HG03520 (cell line): ENCODE data around the gene SPAG4.

Experiments
- ATAC-seq: cut with Tn5 transposase; IDR thresholded peaks from one replicate; pipeline ENCODE4 v1.9.1; 2021; ENCODE audit warnings: mild to moderate bottlenecking, moderate library complexity; ENCODE audit not compliant: unreplicated experiment

The SPAG4 gene

DNA sequence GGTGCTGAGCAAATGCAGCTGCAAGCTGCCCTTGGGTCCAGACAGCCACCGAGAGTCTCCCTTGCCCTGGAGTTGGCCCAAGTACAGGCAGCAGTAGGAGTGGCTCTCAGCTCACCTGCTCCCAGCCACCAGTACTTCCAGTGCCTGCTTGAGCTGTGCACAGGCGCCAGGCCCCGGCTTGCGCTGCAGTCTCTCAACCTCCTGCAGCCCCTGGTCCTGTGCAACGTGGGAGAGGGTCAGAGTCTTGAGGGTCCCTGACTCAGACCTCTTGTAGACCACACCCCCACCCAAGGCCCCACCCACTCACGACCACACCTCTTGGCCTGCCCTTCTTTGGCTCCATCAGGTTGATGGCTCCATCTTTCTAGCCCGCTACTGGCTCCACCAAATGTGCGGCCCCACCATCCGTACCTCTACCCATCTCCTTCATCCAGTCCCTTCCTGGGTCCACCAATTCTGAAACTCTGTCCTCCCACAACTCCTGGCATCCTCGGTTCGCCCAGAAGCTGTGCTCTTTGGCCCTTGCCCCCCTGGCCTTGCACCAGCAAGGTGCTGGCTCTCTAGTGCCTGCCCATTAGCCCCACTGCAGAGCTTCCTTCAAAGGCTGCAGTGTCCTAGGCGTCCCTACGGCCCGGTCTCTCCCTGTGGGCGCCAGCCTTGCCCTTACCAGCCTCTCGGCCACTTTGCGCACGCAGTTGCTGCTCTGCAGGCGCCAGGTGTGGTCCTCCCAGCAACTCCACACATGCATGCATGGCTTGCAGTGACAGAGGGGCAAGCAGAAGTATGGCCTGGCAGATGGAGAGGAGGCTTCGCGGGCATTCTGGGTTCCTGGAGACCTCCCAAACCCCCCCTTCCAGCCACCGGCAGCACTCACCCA, 16.5 kb upstream of the SPAG4 start:
- no peak for ATAC-seq

DNA sequence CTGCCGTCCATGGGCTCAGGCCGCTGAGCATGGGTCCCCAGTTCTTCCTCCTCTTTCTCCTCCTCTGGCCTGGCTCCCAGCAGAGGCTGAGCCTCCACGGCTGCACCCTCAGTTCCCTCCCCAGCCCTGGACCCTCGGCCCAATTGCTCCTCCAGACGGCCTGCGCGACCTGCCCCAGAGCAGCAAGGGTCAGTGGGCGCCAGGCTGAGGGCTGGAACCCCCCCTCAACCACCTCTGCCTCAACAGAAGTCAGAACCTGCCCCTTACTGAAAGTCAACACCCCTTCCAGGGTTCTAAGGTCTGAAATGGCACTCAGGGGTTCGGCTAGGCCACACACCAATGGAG, 15.9 kb upstream of the SPAG4 start:
- no peak for ATAC-seq

DNA sequence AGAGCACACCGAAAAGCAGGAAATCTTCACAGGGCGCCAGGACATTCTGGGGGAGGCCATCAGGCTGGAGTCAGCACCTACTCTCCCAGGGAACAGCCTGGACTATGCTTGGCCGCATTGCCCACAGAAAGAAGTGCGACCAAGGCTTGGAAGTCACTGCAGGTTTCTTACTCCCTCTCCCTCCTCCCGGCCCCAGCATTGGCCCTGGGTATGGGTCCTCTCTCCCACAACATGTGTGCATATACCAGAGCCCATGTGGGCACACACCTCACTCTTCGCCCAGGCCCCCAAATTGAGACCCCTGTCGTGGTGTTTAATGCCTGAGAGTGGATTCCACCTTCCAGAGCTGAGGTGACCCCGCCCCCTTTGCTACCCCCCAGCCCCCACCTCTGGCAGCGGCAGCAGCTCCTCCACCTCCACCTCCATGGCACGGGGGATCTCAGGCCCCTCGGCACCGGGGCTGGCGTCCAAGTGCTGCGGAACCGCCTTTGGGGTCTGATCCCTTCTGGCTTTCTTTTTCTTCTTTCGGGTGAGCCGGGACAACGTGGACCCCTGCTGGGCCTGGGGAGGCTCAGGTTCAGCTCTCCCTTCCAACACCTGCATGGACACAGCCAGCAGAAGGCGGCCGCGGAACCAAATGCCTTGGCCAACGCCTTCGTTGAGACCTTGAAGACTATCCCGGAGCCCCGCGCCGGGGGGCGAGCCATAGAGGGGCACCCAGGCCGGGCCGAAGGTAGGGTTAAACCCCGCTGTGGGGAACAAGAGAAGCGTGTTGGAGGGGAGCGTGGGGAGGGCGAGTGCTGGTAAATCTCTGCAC, 15.2 kb upstream of the SPAG4 start:
- no peak for ATAC-seq

DNA sequence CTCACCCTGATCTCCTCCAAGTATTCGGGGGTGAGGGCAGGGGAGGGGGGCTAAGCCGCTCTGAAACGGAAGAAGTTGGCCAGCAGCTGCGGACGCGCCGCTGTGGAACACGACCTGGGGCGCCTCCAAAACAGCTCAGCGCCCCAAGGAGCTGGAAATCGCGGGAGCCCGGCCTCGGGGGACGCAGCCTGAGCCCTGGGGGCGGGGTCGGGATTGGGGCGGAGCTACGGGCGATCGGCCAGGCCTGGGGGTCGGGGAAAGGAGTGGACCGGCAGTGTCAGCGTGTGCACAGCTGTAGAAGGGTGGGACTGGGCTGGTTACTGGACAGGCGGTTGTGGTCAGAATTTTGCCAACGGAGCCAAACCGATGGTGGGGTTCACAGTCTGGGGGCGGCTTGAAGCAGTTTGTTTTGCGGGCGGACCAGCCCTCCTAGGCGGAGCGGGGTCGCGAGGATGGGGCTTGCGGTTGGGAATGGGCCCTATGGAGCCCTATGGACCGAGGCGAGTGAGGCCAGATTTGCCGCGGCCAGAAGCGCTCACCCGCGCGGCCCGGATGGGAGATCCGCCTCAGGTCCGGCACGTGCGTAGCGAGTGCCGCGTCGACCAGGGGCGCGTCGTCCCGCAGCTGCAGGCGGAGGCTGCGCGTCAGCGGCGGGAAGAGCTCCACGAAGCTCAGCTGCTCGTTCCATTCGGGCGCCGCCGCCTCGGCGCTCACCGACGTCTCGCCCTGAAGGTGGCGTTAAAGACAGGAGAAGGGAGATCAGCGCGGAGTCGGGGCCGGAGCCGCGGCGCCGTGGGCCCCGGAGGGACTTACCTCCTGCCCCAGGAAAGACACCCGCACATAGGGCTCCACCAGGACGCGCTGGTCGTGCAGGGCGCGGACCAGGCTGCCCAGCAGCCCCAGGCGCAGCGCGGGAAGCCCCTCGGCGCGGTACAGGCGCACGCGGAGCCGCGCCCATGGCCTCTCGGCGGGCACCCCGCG, 14.3 kb upstream of the SPAG4 start:
- no peak for ATAC-seq

DNA sequence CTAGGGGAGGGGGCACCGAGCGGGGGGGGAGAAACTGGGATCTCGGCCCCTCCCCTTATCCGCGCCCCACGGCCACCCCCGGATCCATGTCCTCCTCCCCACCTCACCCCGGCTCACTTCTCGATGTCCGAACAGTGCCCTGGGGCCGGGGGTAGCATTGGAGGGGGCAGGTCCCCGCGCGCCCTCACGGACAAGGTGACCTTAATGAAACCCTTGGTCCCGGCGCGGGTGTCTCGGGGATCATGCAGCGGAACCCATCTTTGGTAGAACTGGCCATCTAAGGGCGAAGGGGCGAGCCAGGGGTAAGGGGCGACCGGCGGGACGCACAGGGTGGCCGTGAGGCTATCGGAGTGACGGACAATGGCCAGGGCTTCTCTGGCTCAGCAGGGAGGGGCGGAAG, 13.6 kb upstream of the SPAG4 start:
- ATAC-seq = no peak

DNA sequence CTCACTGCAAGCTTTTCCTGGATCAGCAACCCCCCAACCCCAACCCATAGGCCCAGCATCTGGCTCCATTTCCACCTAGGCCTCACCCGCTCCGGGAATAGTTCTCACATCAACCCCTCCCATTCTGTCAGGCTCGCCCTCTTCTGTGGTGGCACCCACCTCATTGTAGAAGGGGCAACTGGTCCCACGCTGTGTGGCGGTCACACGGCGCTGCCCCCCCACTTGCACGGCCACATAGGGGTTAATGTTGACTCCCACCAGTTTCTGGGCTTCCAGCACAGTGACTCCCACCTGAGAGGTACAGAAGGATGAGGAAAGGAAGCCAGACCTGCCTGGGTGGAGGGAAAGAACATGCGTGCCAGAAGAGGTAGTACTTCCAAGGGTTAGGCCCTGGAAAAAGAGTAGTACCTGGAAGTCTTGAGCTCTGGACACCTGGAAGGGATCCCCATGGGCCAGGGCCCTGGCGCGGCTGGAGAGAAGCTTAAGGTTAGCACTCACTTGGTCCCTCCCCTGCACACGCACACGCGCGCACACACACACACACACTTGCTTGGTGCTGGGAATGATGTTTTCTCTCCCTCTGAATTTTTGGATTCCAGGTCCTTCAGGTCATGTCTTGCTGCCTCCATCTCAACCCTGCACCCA, 12.7 kb upstream of the SPAG4 start:
- no peak for ATAC-seq

DNA sequence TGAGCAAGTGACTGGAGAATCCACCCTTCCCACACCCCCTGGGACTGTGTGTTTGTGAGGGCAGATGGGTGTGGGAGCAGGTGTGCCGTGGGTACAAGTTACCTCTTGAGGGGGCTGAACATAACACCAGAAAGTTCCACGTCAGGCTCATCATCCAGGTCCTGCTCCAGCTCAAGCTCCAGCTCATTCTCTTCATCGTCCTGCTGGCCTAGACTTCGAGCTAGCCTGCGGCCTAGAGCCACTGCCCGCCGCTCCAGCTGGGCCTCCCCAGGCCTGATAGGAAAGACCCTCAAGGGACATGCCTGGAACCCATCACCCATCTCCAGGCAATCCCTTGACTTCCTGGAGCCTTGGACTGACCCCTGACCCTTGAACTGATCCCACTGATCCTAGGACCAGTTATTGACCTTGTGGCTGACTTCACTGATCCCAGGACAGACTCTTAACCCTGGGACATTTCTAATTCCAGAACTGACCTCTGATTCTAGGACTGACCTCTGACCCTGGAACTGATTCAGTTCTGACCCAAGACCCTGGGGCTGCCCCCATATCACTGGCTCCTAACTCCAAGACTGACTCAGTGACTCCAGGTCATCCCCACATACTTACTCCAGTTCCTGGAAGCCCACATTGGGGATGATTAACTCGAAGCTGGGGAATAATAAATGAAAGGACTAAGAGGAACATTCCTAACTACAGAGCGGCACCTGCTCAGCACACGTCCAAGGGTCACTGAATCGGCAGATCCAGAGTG, 11.8 kb upstream of the SPAG4 start:
- ATAC-seq = no peak

DNA sequence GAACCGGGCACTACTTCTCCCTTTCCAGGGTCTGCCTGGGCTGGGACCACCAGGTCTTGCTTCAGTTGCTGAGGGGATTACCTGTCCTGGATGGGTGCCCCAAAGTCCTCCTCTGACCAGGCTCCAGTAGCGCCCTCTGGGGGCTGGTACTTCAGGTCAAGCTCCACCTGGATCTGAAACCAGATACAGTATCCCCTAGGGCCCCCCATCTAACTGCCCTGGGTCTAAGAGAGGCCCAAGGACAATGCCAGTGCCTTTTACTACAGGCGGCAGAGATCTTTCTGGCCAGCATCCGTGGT, 11.2 kb upstream of the SPAG4 start:
- ATAC-seq = no peak

DNA sequence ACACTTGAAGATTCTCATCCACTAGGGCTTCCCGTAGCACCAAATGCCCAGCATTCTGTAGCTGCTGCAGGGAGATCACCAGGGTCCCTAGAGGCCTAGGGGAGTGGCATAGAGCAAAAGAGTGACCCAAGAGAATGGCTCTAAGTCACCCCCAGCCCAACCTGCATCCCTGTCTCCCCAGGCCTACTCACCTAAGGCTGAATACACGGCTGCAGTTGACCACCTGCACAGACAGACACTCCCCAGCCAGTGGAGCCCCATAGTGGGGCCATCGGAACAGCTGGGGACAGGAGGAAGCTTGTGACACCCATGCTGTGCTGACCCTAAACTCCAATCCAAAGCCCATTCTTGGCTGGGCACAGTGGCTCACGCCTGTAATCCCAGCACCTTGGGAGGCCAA, 9.5 kb upstream of the SPAG4 start:
- no peak for ATAC-seq

DNA sequence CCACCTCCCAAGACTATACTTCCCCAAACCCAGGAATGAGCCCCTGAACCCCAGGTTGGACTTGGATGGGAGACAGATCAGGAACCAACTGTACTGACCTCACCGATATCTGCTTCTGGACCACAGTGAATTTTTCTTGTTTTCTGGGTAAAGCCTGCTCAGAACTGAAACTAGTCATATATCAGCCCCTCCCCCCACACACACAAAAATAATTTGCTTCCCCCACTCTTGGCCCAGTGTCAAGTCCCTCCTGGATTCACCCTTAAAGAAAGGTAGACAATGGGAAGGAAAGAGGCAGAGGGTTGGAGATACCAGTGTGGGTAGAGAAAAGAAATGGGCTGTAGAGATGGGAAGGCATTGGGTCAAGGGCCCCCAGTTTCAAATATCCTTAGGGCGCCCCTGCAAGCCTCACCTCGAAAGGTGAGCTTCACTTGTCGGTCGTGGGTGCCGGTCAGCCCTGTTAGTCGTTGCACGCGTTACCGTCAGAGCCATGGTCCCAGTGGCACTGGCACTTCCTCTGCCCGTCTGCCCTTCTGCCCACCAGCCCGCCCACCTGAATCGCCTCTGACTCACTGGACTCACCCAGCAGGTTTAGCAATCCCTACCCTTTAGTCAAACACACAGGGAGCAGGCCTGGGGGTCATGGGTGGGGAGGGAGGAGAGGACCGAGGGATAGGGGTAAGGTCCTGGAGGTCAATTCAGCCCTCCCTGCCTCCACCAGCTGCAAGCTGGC, 8.5 kb upstream of the SPAG4 start:
- no peak for ATAC-seq

DNA sequence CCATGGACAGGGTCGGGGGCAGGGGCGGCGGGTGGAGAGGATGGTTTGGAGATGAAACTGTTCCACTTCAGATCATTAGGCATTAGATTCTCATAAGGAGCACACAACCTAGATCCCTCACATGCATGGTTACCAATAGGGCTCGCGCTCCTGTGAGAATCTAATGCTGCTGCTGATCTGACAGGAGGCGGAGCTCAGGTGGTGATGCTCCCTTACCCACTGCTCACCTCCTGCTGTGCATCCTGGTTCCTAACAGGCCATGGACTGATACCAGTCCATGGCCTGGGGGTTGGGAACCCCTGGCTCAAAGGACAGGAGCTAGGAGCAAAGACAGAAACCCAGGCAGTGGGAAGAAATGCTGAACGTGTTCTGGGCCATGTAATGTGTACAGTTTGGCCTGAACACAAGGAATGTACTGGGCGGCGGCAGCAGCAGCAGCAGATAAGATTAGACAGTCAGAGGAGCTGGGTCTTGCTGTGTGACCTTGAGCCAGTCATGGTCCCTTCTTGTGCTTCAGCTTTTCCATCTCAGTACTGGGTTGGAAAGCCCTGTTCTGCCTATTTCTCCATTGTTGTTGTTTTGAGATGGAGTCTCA, 4.7 kb upstream of the SPAG4 start:
- ATAC-seq = no peak

DNA sequence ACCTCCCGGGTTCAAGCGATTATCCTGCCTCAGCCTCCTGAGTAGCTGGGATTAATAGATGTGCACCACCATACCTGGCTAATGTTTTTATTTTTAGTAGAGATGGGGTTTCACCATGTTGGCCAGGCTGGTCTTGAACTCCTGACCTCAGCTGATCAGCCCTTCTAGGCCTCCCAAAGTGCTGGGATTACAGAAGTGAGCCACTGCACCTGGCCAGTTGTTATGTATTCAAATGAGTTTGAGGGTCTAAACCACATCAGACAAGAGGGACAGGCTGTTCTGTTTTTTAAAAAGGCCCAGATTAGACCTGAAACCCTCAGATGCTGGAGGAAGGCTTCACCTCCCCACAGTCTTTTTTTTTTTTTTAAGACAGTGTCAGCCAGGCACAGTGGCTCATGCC, 4.1 kb upstream of the SPAG4 start:
- ATAC-seq = no peak

DNA sequence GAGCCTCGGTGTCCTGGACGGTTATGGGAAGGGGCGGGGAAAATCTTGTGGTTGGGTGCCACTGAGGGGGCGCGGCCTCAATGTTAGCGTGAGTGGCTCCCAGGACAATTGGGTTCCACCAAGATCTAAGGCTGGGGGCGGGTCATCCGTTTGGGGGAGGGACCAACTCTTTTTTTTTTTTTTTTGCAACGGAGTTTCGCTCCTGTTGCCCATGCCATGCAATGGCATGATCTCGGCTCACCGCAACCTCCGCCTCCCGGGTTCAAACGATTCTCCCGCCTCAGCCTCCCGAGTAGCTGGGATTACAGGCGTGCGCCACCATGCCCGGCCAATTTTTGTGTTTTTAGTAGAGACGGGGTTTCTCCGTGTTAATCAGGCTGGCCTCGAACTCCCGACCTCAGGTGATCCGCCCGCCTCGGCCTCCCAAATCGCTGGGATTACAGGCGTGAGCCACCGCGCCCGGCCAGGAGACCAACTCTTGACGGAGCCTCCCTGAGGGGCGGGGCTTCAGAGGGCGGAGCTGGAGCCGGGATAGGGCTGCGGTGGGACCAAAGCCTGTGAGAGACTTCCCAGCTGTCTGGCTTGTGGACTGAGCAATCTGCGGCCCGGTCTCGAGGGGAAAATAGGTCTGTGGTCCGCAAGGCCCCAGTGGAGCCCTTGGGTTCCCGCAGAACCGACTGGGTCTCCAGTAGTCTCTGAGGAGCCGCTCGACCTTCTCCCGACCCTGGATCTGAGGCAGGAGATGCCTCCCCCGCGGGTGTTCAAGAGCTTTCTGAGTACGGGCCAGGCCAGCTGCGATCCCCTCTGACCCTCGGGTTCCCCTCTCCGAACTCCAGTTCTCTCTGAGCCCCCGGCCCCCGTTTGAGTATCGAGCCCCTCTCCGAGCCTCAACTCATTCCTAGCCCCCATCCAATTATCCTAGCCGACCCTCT, 1.1 kb downstream of the SPAG4 start:
- no peak for ATAC-seq

DNA sequence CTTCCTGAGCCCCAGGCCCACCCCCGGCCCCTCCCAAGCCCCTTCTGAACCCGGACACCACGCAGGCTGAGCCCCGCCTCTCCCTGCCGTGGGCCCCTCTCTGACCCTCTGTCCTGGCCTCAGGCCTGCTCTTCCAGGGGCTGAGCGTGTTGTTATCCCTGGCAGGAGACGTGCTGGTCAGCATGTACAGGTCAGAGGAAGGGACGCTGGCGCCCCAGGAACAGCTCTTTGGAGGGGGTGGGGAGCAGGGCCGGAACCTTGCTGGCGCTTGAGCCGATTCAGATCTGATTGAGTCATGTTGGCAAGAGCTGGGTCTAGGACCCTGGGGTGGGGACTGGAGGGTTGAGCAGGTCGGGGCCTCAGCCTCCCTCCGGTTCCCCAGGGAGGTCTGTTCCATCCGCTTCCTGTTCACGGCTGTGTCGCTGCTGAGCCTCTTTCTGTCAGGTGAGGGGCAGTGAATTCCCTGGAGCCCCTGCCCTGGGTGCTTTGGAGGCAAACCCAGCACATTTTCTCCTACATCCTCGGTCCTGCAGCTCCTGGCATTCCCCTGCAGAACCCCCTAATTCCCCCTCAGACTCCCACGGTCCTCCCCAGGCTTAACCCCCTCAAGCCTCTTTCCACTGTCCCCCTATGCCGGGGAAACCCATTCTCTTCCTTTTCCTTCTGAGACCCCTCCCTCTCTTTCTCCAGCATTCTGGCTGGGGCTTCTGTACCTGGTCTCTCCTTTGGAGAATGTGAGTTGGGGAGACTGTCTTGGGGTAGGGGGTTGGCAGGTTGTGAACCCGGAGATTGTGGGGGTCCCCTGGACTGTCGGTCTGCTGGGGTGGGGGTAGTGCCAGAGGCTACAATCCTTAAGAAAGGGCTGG, 2.0 kb downstream of the SPAG4 start:
- ATAC-seq = no peak

DNA sequence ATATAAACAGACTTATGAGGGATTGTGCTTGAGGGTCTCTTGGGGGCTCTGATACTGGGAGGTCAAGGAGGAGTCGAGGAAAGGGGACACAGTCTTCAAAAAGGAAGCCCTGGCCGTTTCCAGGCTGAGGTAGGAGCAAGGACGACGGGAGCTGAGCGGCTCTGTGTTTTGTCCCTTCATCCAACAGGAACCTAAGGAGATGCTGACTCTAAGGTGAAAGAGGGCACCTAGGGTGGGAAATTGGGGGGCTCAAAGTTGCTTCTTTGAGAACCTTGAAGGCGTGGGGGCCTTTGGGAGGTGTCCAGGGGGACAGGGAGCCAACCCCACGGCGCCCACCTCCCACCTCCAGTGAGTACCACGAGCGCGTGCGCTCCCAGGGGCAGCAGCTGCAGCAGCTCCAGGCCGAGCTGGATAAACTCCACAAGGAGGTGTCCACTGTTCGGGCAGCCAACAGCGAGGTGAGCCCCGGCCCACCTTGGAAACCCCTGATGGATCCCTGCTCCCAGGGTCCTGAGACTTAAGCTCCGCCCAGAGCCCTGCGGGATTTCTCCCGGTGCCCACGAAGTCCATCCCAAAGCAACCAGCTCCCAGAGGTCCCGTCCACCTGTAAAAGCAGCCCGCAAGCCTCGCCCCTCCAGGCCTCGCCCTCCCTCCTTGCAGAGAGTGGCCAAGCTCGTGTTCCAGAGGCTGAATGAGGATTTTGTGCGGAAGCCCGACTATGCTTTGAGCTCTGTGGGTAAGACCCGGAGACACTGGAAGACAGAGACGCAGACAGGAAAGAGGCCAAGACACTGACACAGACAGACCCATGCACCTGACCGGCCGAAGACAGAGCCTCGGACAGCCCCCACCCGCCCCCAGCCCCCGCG, 2.9 kb downstream of the SPAG4 start:
- no peak for ATAC-seq
